GM13976 (cell line): ENCODE data around the gene TM6SF1.
A peak's percentile ranks its signal among the peaks of the same experiment; 100 is the strongest.

ENCODE experiments used
- DNase-seq: peaks from one replicate; pipeline ENCODE4 v3.0.0; 2012; ENCODE audit warnings: low spot score
- CTCF ChIP-seq: IDR thresholded peaks from 2 replicates; pipeline ENCODE4 v1.5.1; 2012; ENCODE audit warnings: borderline replicate concordance, mild to moderate bottlenecking; ENCODE audit not compliant: insufficient read depth; ENCODE audit errors: extremely low read depth, missing control alignments, control extremely low read depth
- in situ Hi-C: fragments of 300-500 bp; cut with MboI; formaldehyde crosslinking; loops from one replicate; pipeline ENCODE4 v1.12.0; 2022; ENCODE audit warnings: low sequenced_read_pairs, mixed read lengths, inconsistent platforms; ENCODE audit not compliant: unreplicated experiment

The TM6SF1 gene

DNA sequence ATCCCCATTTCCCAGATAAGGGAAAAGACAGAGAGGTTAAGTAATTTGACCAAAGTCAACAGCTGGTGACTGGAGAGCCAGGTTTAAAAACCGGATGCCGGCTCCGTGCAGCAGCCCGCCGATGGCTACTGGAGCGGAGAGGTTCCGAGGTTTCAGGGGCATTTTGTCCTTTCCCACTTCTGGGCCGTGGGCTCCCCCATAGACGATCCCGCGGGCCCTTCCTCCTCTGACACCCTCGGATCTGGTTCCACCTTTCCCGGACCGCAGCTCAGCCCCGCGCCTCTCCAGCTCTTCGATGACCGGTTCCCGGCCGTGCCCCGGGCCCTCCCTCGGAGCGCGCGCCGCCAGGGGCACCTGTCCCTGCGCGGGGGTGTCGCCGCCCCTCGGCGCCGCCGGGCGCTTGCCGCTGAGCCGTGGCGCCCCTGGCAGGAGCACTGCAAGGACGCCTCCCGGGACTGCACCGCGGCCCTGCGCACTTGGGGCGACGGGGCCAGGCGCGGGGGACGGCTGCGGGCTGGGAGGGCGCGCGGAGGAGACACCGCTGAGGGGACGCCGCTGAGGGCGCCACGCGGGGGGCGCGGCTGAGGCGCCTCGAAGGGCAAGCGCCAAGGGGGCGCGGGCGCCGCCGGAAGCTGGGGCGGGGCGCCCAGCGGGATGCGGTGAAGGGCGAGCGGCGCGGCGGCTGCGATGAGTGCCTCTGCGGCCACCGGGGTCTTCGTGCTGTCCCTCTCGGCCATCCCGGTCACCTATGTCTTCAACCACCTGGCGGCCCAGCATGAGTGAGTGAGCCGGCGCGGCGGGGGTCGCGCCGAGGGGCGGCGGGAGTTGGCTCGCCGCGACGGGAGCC lies at the start of gene TM6SF1:
Gene TM6SF1, plus strand, starts transcription at position 652 of the 847 bp plus-strand sequence. Its CDS starts 36 bp downstream, at position 688.
- no peak for TF ChIP-seq CTCF
- DNase-seq: peak; percentile 49
- in situ Hi-C loops: no loop called here

DNA sequence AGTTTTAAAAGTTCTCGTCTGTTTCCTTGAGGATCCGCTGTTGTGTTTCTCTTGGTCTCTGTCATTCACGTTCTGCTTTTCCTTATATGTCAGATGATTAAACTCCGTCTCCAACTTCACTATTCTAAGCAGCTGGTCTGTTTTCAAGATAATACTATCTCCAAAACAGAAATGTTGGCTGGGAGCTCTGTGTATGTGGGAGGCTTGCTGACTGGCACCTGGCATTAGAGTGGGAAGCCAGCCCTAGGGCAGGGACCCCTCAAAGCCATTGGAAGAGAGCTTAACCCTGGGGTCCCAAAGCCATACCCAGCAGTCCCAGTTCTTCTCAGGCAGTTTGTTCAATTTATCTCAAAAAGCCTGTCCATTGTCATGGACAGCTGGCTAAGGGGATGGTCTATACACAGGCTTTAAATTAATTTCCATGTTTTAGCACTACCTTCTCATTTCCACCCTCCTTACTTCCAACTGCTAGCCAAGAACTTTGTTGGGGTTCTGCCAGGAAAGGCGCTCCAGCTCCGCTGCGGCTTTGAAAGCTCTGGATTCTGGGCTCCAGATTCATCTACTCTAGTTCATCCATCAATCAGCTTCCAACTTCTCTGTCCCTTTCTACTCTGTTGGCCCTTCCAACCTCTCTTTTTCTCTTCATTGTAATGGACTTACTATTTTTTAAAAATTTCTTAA lies 49.6 kb upstream of the TM6SF1 start:
- DNase-seq: no peak
- in situ Hi-C loops: no loop called here
- no peak for TF ChIP-seq CTCF

GRCh38 chr15:83061680-83062079 lies 45.8 kb upstream of the TM6SF1 start:
- no peak for TF ChIP-seq CTCF
- no peak for DNase-seq

GRCh38 chr15:83062768-83063180 lies 44.7 kb upstream of the TM6SF1 start:
- DNase-seq: peak; percentile 34
- in situ Hi-C loops: no loop called here
- no peak for TF ChIP-seq CTCF

More at GRCh38 chr15:83061680-83062079, 45.8 kb upstream of the TM6SF1 start:
- in situ Hi-C loops: no loop called here

GRCh38 chr15:83063551-83063950 lies 43.9 kb upstream of the TM6SF1 start:
- in situ Hi-C loops: no loop called here
- no peak for DNase-seq
- no peak for TF ChIP-seq CTCF

- no peak for TF ChIP-seq CTCF
- no peak for DNase-seq
- in situ Hi-C loops: no loop called here
These were observed 42.6 kb upstream of the TM6SF1 start for GRCh38 chr15:83064859-83065258.
